Cardiac fibroblast (primary cell): Measurements from ENCODE around the gene SLC12A7.
"Not testable (repeated sequence)": the region's sequence is repeated elsewhere in the genome, so short reads cannot be mapped to it uniquely, and the experiment has no call there.

ENCODE experiments used
- DNase-seq, 2 donors: peaks; one replicate each; pipeline versions ENCODE4 v3.0.0 to v3.0.0-alpha.2; 2010; ENCODE audit warnings: low read depth in 2 of 2
- H3K4me3 ChIP-seq, 2 donors: replicated peaks in 1 of 2; 1 replicate in 1 of 2; 2 replicates in 1 of 2; pipeline ENCODE4 v1.5.1; 2011; ENCODE audit warnings: low read depth in 2 of 2, low read length in 2 of 2, mild to moderate bottlenecking in 2 of 2, moderate library complexity in 1 of 2
- CTCF ChIP-seq: IDR thresholded peaks from one replicate; pipeline ENCODE4 v1.5.1; 2011; ENCODE audit warnings: low read depth, mild to moderate bottlenecking, low read length, inconsistent platforms

Gene SLC12A7

DNA sequence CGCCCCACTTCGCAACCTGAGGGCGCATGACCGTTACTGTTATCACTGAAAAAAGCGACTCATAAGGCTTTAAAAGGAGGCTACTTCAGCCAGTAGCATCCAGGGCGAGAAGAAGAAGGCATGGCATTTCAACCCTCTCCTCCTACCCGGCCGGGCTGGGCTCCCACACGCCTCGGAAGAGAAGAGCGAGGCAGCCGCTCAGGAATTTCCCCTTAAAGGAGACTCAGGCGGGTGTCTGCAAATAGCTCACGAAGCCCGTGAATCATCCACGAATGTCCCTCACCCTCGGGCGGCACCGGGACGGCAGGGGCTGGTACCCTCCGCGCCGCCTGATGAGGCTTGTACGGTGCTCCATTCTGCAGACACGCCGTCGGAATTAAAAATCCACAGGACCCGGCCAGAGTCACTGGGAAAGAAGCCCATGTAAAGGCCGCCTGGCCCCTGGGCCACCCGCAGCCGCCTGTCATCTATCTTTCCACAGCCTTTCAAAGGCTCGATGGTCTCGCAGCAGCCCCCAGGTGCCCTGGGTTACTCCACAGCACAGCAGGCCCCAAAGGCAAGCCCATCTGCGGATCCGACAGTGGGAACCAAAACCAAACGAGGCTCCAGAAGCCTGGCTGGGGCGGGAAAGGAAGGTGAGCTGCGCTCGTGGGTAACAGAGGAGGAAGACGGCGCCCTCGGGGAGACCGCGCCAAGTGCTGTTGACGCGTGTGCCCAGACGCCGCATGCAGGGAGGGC, 11.8 kb downstream of the SLC12A7 start:
- no peak for TF ChIP-seq CTCF
- H3K4me3 ChIP-seq = no peak overlapping the region
- DNase-seq = no peak

DNA sequence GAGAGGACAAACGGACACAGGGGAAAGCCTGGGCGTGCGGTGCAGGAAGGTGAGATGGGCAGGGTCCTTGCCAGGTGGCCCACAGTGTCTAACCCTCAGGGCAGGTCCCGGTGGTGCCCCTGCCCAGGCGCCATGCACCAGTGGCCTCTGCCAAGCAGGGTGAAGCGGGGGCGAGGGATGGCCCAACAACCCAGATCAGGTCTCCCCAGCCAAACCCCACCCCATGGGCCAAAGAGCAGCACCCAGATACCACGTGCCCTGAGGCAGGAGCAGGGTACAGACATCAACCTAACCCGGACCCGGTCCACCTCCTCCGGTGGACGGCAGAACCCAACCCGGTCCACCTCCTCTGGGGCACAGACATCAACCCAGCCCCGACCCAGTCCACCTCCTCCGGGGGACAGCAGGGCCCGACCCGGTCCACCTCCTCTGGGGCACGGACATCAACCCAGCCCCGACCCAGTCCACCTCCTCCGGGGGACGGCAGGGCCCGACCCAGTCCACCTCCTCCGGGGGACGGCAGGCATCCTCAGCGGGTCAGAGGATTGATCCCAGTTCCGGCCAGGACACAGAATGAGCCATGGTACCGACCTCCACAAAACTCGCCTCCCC, 12.8 kb downstream of the SLC12A7 start:
- no peak for TF ChIP-seq CTCF
- no peak overlapping the region for H3K4me3 ChIP-seq
- no peak for DNase-seq

DNA sequence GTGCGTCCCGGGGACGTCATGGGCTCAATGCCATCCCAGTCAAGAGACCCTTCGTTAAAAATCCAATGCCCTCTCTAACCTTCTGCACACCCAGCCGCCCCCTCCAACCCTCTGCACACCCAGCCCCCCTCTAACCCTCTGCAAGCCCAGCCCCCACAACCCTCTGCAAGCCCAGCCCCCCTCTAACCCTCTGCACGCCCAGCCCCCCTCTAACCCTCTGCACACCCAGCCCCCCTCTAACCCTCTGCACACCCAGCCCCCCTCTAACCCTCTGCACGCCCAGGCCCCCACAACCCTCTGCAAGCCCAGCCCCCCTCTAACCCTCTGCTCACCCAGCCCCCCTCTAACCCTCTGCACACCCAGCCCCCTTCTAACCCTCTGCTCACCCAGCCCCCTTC, 13.9 kb downstream of the SLC12A7 start:
- H3K4me3 ChIP-seq, DNase-seq: not testable (repeated sequence)

DNA sequence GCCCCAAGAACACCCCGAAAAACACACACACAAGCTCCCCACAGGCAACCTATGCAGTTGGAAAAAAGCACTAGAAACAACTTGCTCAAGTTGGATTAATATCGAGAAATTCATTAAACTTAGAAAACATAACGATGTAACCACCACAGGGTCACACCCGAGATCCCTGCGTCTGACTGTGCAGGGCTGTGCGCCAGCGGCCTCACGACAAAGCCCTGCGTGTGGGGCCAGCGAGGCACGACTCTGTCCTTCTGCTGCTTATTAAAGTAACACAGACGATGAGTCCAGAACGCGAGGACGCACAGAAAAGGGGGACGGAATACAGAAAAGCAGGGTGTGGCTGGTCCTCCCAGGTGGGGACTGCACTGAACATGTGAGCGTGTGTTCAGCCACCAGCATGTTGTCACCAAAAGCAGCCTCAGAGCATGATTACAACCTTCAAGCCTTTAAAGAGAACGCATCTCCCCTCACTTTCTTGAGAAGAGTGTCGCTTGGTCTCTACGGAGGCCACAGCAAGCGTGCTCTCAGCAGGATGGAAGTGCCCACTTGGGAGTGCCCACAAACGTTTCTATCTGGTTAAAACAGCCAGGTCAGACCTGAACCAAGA, 14.4 kb downstream of the SLC12A7 start:
- no peak for TF ChIP-seq CTCF
- no peak overlapping the region for H3K4me3 ChIP-seq
- DNase-seq = no peak

DNA sequence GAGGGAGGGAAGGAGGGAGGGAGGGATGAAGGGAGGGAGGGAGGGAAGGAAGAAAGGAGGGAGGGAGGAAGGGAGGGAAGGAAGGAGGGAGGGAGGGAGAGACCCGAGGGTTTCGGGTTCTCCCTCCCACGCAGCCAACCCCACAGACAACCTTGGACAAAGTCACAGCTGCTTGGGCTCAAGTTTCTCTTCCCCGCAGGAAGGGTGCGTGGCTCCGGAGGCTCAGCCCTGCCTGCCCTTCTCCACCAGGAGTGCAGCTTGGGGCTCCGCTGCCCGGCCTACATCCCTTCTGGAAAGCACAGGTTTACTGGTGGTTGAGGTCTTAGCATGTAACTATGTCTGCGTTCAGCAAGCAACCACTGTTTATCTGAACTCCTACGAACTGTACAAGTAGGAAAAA, 15.0 kb downstream of the SLC12A7 start:
- TF ChIP-seq CTCF = no peak
- no peak overlapping the region for H3K4me3 ChIP-seq
- no peak for DNase-seq

- DNase-seq = no peak
- no peak for TF ChIP-seq CTCF
- H3K4me3 ChIP-seq = no peak overlapping the region
Observed at GRCh38 chr5:1095990-1096363, 15.9 kb downstream of the SLC12A7 start.

GRCh38 chr5:1095302-1095989, 16.4 kb downstream of the SLC12A7 start:
- no peak for TF ChIP-seq CTCF

More at GRCh38 chr5:1095302-1095989, 16.4 kb downstream of the SLC12A7 start:
- no peak for DNase-seq
- H3K4me3 ChIP-seq = no peak overlapping the region
